HCT116 (cell line): ENCODE measurements around the gene FOXK2. TPM values are rescaled to one million over a fixed set of nuclear protein-coding genes. Genes with fewer than 3 reads are reported as not detected.
"Not testable (repeated sequence)": the region's sequence is repeated elsewhere in the genome, so short reads cannot be mapped to it uniquely, and the experiment has no call there.

Source experiments
- ATAC-seq: fragments of 200-7000 bp; cut with Tn5 transposase; 2 replicates; pipeline ENCODE4 v1.9.1; 2020; ENCODE audit warnings: mild to moderate bottlenecking, moderate library complexity
- BruUV-seq: library from RNA; stranded (reverse); fragments of 400-500 nt; replicated peaks from 2 replicates; lab custom pipeline; 2021; lab: Mats Ljungman, UMichigan
- CTCF ChIA-PET: fragments of 300-600 bp; sonication (Branson Sonifier 250); formaldehyde crosslinking; loops from one replicate; lab custom pipeline; 2021; ENCODE audit warnings: antibody characterized with exemption; lab: Charles Lee
- POLR2A ChIA-PET: fragments of 300-600, 350-600 bp; sonication (Branson Sonifier 250); formaldehyde crosslinking; loops from one replicate; lab custom pipeline; 2021; ENCODE audit warnings: antibody characterized with exemption; lab: Charles Lee
- RAD21 ChIA-PET, 2 experiments: fragments of 300-600 bp; sonication (Branson Sonifier 250); formaldehyde crosslinking; loops; one replicate each; lab custom pipeline; 2023; ENCODE audit warnings: low total read pairs in 2 of 2; ENCODE audit not compliant: uncharacterized antibody in 2 of 2, unreplicated experiment in 2 of 2, low non-redundant PET in 1 of 2; lab: Charles Lee
- DNase-seq: peaks from one replicate; pipeline ENCODE4 v3.0.0-alpha.2; 2010; ENCODE audit warnings: low read depth, low spot score
- H2AFZ ChIP-seq: fragments of 200-600 bp; shearing (Covaris generic), sonication (generic); 2 replicates; pipeline ENCODE4 v1.6.1; 2017; ENCODE audit warnings: low read depth, mixed run types, mixed read lengths, antibody characterized with exemption, low read length; ENCODE audit not compliant: poor library complexity, severe bottlenecking
- H3K27ac ChIP-seq: 2 replicates; pipeline ENCODE4 v1.5.1; 2012; ENCODE audit warnings: low read depth, low read length
- H3K27me3 ChIP-seq: fragments of 200-600 bp; sonication (generic); 2 replicates; pipeline ENCODE4 v1.6.1; 2016; ENCODE audit warnings: mixed run types, low read length, mixed read lengths; ENCODE audit not compliant: insufficient read depth
- H3K36me3 ChIP-seq, 2 experiments: fragments of 200-500 bp in 1 of 2; fragments of 200-600 bp in 1 of 2; sonication (Bioruptor generic) in 1 of 2; sonication (generic) in 1 of 2; 2 replicates each; pipeline versions ENCODE4 v1.5.1 to v1.6.1; 2014 to 2016; ENCODE audit warnings: low read length in 2 of 2, inconsistent platforms in 1 of 2, mixed read lengths in 1 of 2, mixed run types in 1 of 2; ENCODE audit not compliant: insufficient read depth in 2 of 2, control insufficient read depth in 1 of 2
- H3K4me1 ChIP-seq, 2 experiments: fragments of 200-600 bp in 1 of 2; sonication (generic) in 1 of 2; 2 replicates each; pipeline versions ENCODE4 v1.5.1 to v1.6.1; 2012 to 2017; ENCODE audit warnings: low read length in 2 of 2, inconsistent platforms in 1 of 2, mild to moderate bottlenecking in 1 of 2, mixed read lengths in 1 of 2, mixed run types in 1 of 2, moderate library complexity in 1 of 2; ENCODE audit not compliant: insufficient read depth in 2 of 2, control insufficient read depth in 1 of 2
- H3K4me2 ChIP-seq: fragments of 200-600 bp; sonication (generic); 2 replicates; pipeline ENCODE4 v1.6.1; 2017; ENCODE audit warnings: mixed run types, low read length, mixed read lengths
- H3K4me3 ChIP-seq, 2 experiments: fragments of 200-600 bp in 1 of 2; sonication (generic) in 1 of 2; replicated peaks in 1 of 2; 2 replicates each; pipeline ENCODE4 v1.5.1; 2011 to 2016; ENCODE audit warnings: low read length in 2 of 2, control low read depth in 1 of 2, low read depth in 1 of 2, mild to moderate bottlenecking in 1 of 2, mixed read lengths in 1 of 2, mixed run types in 1 of 2
- H3K79me2 ChIP-seq: fragments of 200-600 bp; sonication (generic); 2 replicates; pipeline ENCODE4 v1.6.1; 2017; ENCODE audit warnings: mild to moderate bottlenecking, mixed run types, low read length, moderate library complexity, mixed read lengths; ENCODE audit not compliant: insufficient read depth
- H3K9ac ChIP-seq: fragments of 200-600 bp; sonication (generic); 2 replicates; pipeline ENCODE4 v1.6.1; 2016; ENCODE audit warnings: low read length, mixed read lengths
- H3K9me2 ChIP-seq: fragments of 200-600 bp; sonication (generic), shearing (Covaris generic); 2 replicates; pipeline ENCODE4 v1.6.1; 2017; ENCODE audit warnings: mixed run types, mild to moderate bottlenecking, moderate library complexity; ENCODE audit not compliant: insufficient read depth
- H3K9me3 ChIP-seq, 2 experiments: fragments of 200-500 bp in 1 of 2; fragments of 200-600 bp in 1 of 2; sonication (Bioruptor generic) in 1 of 2; sonication (generic) in 1 of 2; 2 replicates each; pipeline ENCODE4 v1.6.1; 2014 to 2017; ENCODE audit warnings: low read length in 2 of 2, mixed read lengths in 2 of 2, inconsistent platforms in 1 of 2, low read depth in 1 of 2, mild to moderate bottlenecking in 1 of 2, mixed run types in 1 of 2, moderate library complexity in 1 of 2; ENCODE audit not compliant: control insufficient read depth in 1 of 2, insufficient read depth in 1 of 2
- H4K20me1 ChIP-seq: fragments of 200-600 bp; sonication (generic), shearing (Covaris generic); 2 replicates; pipeline ENCODE4 v1.6.1; 2017; ENCODE audit warnings: mixed run types, mild to moderate bottlenecking, moderate library complexity; ENCODE audit not compliant: insufficient read depth
- EGR1 ChIP-seq: IDR thresholded peaks from 2 replicates; pipeline ENCODE4 v1.6.1; 2012; ENCODE audit warnings: low read depth
- intact Hi-C: fragments of 100-400 bp; cut with micrococcal nuclease; formaldehyde crosslinking; loops from 2 replicates; pipeline ENCODE4 v1.10.0; 2022
- total RNA-seq: library from RNA; stranded (reverse); gene quantifications from one replicate; pipeline ENCODE4 v1.2.1, GENCODE V29; 2021; ENCODE audit not compliant: unreplicated experiment

FOXK2 gene
- total RNA-seq, 1 experiment from 2014 or later: 122 TPM

- Histone ChIP-seq H3K4me1 (peaks cover 43 to 58% of the 10 kb centered on the region in 2 experiments), H3K4me2 (peak overlapping the region; percentile 24), H3K79me2 (peaks cover 100% of the 10 kb centered on the region), H4K20me1 (peaks cover 35% of the 10 kb centered on the region; the same call in 1 of the 2 replicates), H3K27ac (peak overlapping the region; percentile 47)
- RAD21 ChIA-PET, H3K36me3 ChIP-seq, H3K9me2 ChIP-seq, H3K4me3 ChIP-seq, H3K27me3 ChIP-seq, H2AFZ ChIP-seq, intact Hi-C loops, H3K9me3 ChIP-seq, ATAC-seq, DNase-seq, BruUV-seq, H3K9ac ChIP-seq: not testable (repeated sequence)
- POLR2A ChIA-PET: interaction anchor here (1.8 kb wide), 1 partner anchor 18 kb away, joined by 5 read pairs; the partner anchor contains the start of gene FOXK2
- peak; percentile 56 for TF ChIP-seq EGR1
- CTCF ChIA-PET: interaction anchor here (4.3 kb wide), 1 partner anchor 17 kb away, joined by 15 read pairs; no protein-coding TSS in a partner anchor
These were observed 17.7 kb downstream of the FOXK2 start for GRCh38 chr17:82537228-82537627.

- H3K27me3 ChIP-seq, H3K4me3 ChIP-seq, H3K27ac ChIP-seq, H2AFZ ChIP-seq, H3K9me2 ChIP-seq, ATAC-seq, DNase-seq, RAD21 ChIA-PET, H3K9ac ChIP-seq, intact Hi-C loops, H3K9me3 ChIP-seq, H3K36me3 ChIP-seq, BruUV-seq: not testable (repeated sequence)
- peak overlapping the region; percentile 20 for H3K4me2 ChIP-seq
- H3K79me2 ChIP-seq: peaks cover 99% of the 10 kb centered on the region
- peaks cover 43% of the 10 kb centered on the region; the same call in 1 of the 2 replicates for H4K20me1 ChIP-seq
- H3K4me1 ChIP-seq: peaks cover 47 to 61% of the 10 kb centered on the region in 2 experiments
- POLR2A ChIA-PET: interaction anchor here (1.0 kb wide), 1 partner anchor 20 kb away, joined by 3 read pairs; the partner anchor contains the start of gene FOXK2
- CTCF ChIA-PET: interaction anchor here (1.2 to 1.5 kb wide), 3 partner anchors 9 to 12 kb away, joined by 3 to 5 read pairs (median 4); no protein-coding TSS in a partner anchor
These were observed 19.5 kb downstream of the FOXK2 start for GRCh38 chr17:82539076-82539475.
